PC-9 (cell line): ENCODE measurements around the gene HDGFL2.

ENCODE experiments used
- EZH2 ChIP-seq: fragments of 200-600 bp; sonication (generic); IDR thresholded peaks from 2 replicates; pipeline ENCODE4 v1.8.0; 2017; ENCODE audit warnings: antibody characterized with exemption, low read depth
- TF ChIP-seq, protein P1 (sequence below): fragments of 200-600 bp; sonication (generic); conservative IDR thresholded peaks from 2 replicates; pipeline ENCODE4 v1.6.1; 2017; ENCODE audit warnings: mixed run types, antibody characterized with exemption, mild to moderate bottlenecking, moderate library complexity

- TF ChIP-seq, protein P1, sequence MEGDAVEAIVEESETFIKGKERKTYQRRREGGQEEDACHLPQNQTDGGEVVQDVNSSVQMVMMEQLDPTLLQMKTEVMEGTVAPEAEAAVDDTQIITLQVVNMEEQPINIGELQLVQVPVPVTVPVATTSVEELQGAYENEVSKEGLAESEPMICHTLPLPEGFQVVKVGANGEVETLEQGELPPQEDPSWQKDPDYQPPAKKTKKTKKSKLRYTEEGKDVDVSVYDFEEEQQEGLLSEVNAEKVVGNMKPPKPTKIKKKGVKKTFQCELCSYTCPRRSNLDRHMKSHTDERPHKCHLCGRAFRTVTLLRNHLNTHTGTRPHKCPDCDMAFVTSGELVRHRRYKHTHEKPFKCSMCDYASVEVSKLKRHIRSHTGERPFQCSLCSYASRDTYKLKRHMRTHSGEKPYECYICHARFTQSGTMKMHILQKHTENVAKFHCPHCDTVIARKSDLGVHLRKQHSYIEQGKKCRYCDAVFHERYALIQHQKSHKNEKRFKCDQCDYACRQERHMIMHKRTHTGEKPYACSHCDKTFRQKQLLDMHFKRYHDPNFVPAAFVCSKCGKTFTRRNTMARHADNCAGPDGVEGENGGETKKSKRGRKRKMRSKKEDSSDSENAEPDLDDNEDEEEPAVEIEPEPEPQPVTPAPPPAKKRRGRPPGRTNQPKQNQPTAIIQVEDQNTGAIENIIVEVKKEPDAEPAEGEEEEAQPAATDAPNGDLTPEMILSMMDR, result no peak
- no peak for TF ChIP-seq EZH2
These were observed 41.2 kb downstream of the HDGFL2 start for GRCh38 chr19:4513248-4513647.
